ENCODE data around the gene FAM25C.
"Not testable (repeated sequence)": the region's sequence is repeated elsewhere in the genome, so short reads cannot be mapped to it uniquely, and the experiment has no call there.

The FAM25C gene

DNA sequence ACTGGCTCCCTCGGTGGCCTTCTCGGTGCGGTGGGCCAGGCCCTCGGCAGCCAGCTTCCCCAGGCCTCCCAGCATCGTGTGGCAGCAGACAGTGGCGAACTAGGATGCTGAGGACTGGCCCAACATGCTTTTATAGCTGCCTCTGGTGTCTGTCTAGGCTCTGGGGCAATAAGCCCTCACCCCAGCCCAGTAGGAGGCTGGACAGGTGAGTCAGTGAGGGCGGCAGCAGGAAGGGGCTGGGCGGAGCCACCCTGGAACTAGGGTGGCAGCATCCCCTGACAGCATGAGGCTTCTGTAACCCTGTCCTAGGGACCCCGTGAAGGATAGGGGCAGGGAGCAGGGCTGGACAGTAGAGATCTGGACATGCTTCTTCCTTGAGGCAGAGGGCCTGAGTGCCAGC is at the start of gene FAM25C:
TSS of gene FAM25C (minus strand) at position 101 of the 400 bp plus-strand sequence. CDS start at position 75, 26 bp downstream.
- not testable (repeated sequence) for DNase-seq

DNA sequence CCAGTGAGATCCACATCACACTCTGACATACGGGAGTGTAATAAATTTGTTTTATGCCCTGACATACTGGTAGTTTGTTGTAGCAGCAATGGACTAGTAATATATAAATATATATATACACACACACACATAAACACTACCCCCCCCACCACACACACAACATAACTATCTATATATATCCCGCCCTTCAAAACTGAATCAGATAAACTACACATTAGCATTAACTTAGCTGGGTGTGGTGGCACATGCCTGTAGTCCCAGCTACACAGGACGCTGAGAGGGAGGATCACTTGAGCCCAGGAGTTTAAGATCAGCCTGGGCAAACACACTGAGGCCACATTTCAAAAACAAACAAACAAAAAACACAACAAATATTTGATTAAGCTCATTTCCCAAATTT is 45.0 kb upstream of the FAM25C start:
- not testable (repeated sequence) for DNase-seq

DNA sequence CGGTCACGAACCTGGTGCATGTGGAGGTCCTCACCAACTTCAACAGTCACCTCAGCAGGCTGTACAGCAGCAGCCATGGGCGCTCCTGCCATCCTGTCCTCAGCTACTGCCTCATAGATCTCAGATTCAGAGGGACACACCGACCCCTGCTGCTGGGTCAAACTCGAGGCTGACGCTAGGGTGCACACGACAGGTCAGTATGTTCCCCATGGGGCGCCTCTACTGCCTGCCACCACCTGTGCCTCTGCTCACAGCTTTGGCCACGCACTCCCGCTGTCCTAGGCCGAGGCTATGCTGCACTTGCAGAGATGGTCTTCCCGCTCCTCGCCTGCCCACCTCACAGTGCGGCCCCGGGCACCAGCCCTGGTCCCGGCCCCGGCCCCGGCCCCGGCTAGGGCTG is 31.8 kb upstream of the FAM25C start:
- not testable (repeated sequence) for DNase-seq

DNA sequence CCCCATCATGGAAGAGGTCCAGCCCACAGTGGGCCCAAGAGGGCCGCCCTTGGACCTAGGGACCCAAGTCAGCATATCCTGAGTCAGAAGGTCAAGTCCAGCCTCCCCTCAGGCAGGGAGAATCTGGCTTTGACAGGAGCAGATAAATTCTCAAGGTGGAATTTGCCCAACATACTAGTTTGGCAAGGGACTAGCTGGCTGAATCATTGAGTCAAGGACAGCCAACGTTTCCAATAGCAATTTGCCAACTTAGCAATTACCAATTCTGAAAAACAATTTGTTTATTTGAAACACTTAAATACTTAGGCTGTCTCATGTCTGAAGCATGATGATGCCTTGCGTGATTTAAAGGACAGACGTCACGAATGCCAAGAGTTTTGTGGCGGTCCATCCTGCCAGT is 2.7 kb upstream of the FAM25C start:
- DNase-seq, result not testable (repeated sequence)

DNA sequence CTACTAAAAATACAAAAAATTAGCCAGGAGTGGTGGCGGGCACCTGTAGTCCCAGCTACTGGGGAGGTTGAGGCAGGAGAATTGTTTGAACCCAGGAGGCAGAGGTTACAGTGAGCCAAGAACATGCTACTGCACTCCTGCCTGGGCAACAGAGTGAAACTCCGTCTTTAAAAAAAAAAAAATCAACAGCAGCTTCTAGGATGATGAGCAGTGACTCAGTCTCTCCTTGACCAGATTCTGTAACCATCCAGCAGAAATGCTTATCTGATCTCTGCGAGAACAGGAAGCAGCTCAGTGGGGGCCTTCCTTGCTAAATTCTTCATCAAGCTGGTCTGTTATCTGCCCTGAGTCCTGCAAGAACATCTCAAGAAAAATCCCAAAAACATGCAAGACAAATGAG is 5.5 kb downstream of the FAM25C start:
- not testable (repeated sequence) for DNase-seq

DNA sequence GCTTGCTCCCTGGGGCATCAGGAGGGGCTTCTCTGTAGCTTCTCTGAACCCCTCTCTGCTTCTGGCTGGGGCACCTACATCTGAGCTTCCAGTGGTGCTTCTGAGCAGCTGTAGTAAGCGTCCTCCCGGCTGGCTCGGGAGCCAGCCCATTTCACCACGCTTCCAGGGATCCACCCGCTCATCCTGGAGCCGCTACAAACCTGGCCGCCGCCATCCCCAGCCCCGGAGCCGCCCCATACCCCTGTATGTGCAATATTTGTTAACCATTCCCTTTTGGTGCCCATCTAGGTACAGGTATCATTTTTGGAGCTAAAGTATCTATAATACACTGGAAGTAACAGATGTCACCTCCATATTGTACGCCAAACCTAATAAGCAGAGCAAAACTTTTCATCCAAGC is 7.0 kb downstream of the FAM25C start:
- not testable (repeated sequence) for DNase-seq

DNA sequence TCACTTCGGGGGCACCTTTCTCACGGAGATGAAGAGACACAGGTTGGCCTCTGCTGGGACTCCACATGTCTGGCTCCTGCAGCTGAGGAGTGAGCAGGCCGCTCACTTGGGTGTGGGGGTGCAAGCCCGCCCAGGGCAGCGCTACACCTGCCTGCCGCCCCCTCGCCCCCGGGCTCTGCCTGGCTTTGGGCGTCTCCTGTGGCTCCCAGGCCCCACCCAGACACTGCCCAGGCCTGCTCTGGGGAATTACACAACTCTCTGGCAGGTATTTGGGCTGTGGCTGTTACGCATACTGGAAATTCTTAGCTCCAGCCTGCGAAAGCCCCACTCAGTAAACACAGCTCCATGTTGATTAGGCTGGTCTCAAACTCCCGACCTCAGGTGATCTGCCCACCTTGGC is 7.9 kb downstream of the FAM25C start:
- not testable (repeated sequence) for DNase-seq

DNA sequence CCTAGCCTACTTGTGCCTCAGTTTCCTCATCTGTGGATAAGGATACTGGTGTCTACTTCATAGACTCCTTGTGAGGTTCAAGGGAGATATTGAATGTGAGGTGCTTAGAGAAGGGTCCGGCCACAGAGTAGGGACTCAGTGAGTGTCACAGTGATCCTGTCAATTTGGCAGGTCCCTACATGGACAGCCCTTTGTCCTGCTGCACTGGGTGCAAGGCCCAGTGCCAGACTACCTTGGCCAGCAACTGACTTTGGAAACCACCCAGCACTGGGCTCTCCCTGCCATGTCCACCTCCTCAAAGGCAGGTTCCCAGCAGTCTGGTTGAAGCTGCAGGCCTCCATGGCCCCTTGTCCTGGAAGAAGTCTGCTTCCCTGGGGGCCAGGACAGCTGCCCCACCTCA is 9.5 kb downstream of the FAM25C start:
- not testable (repeated sequence) for DNase-seq

DNA sequence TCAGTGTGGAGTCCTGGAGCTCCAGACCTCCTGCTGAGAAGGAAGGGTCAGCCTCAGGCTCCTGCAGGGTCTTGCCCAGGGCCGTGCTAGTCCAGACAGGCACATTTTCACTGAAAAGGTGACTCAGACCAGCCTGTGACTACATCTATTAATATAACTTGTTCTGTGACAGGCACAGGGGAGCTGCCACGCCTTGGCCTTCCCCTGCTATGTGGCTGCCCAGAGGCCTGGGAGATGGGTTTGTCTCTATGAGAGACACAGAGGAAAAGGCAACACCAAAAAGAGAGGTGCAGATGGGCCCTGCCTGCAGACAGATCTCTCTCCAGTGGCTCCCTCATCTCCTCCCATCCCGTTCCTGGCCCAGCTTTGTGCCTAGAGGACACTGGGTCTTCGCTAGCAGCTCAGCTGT is 10.0 kb downstream of the FAM25C start:
- not testable (repeated sequence) for DNase-seq

DNA sequence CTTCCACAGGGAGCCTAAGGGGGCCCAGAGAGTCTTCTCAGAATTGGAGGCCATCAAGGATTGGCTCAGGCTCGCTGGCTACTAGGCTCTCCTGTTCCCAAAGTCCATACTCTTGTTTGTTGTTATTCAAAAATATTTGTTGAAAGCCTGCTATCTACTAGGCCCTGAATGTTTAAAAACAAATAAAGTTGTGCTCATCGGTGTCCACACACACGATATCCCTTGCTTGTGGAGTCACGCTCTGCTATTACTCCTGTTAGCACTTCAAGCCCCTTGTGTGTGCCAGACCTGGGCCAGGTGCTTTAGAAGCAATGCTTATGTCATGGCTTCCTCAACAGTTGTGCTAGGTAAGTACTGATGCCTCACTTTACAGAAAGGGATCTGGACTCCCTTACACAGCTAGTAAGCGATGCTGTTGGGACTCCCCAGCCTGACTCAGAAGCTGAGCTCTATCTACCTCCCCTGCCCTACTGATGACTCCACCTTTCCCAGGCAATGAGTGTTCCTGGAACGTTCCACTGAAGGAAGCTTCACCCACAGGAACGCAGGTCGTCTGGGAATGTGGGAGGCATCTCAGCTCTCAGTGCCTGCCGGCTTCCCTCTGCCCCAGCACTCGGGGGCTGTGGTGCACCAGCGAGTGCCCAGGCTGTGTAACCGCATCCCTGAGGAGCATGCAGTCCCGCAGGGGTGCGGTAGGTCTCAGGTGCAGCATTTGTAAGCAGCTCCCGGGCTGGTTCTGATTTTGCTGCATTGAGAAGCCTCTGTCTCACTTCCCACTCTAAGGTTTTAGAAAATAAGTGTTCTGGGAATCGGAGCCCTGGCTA is 10.7 kb downstream of the FAM25C start:
- not testable (repeated sequence) for DNase-seq

DNA sequence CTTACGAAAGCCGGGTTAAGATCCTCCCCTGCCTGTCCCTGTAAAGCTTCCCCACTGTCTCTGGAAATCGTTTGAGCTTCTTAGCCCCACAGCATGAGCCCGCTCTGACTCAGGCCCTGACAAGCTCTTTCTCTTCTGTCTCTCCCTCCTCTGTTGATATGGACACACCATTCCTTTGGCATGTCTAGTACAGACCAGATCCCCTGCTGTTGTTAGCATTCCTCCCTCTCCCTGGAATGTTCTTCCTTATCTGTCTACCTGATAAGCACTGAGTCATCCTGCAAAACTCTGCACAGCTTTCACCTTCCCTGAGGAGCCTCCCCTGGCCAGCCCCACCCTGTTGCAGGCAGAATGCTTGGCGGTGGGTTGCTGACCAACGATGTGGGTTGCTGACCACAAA is 11.6 kb downstream of the FAM25C start:
- not testable (repeated sequence) for DNase-seq

DNA sequence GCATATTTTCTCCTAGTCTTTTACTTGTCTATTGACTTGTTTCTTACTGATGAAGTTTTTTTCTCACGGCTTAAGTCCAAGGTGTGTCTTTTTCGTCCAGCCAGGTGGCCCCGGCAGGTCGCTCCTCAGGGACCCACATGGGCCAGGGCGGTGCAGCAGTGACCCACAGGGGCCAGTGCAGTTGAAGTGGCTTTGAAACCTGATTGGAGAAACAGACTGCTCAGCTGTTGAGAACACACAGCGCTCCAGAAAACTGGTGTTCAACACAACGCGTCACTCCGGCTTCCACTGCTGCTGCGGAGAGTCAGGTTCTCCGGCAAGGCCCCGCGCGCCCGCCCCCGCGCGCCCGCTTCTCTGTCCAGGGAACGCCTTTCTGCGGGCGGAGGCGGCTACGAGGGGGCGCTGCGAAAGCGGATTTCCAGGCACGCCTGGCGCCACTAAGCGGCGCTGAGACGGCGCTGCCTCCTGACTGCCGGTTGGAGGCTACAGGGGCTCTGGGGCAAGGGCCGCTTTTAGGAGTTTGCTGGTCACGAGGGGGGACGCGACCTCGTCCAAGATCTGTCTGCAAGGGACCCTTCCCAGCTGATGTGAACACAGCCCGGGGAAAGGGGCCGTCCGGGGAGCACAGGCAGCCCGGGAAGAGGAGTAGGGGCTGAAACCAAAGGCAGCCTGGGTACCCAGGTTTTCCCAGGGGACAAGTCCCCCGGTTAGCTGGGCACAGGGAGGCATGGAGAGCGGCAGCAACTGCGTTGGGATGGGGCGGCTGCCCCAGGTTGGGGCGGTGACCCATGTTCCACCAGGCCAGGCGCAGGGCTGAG is 13.0 kb downstream of the FAM25C start:
- not testable (repeated sequence) for DNase-seq

DNA sequence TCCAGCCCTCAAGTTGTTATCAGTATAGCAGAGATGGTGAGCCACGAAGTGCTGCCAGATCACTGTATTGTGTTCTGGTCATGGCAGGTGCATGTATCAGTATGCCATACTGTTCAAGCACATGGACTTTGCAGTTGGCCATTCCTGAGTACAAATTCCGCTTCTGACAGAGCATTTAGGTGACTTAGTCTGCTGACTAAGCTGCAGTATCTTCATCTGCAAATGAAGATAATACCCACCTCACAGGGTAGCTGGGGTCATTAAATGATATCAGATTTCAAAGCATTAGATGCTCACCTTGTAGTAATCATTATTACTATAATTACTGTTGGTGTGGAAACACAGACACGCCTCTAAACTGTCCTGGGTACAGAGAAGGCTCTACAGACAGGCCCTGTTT is 24.2 kb downstream of the FAM25C start:
- DNase-seq, result not testable (repeated sequence)

DNA sequence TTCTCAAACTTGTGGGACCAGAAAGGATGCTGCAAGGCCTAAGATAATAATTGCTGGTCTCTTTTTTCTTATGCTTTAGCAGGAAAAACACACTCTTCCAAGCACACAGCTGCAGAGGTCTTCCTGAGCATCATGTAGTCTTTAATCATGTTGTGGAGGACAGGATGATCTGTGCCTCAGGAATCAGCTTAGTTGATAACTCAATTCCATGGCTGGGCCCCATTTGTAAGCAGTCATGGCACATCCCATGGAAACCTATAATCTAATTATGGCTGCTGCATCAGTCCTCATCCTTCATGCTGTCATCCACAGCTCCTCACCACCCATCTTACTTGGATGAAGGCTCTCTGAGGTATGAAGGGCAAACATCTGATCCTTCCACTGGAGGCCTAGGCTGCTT is 26.5 kb downstream of the FAM25C start:
- DNase-seq, result not testable (repeated sequence)

DNA sequence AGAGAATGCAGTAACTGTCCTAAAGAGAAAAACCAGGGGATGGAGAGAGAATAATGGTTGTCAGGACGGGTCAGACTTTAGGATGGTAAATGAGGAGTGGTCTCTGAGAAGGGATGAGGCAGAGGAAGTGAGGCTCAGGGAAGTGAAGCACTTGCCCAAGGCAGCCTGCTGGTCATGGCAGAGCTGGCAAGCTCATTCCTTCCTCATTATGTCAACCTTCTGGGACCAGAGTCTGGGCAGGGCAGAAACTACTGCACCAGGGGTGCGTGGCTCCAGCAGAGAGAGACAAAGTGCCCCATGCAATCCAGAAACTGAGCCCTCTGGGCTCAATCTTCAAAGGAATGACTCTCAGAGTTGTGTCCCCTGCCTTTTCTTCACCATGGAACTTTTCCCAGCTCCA is 27.5 kb downstream of the FAM25C start:
- not testable (repeated sequence) for DNase-seq

DNA sequence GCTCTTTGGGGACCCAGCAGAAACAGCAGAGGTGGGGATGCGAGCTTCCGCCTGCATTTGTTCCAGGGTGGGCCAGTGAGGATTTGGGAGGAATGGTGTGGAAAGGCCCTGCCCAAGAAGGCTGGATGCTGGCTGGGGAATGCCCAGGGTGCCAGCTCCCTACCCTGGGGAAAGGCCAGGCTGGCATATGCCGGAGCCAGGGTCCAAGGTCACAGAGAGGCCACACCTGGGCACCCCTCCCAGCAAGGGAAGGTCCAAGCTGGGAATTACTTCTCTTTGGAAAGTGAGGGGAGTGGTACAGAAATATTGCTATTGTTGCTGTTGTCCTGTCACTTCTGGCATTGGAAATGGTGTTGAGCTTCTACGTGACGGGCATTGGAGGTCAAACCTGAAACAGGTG is 28.0 kb downstream of the FAM25C start:
- DNase-seq, result not testable (repeated sequence)

DNA sequence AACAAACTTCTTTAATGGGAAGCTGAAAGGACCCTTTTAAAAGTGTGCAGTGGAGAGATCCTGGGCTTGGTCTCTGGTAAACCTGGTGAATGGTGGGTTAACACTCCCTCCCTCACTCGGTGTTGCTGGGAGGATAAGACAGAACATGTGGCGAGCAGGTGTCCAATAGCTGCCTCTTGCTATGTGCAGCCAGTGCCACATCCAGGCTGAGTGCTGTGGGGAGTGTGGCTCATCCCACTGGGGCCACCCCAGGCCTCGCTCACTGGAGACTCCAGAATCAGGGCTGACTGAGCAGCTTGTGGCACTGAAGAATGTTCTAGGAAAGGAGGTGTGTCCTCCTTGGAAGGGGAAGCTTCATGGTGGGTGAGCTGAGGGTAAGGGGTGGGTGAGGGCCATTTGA is 29.5 kb downstream of the FAM25C start:
- not testable (repeated sequence) for DNase-seq

DNA sequence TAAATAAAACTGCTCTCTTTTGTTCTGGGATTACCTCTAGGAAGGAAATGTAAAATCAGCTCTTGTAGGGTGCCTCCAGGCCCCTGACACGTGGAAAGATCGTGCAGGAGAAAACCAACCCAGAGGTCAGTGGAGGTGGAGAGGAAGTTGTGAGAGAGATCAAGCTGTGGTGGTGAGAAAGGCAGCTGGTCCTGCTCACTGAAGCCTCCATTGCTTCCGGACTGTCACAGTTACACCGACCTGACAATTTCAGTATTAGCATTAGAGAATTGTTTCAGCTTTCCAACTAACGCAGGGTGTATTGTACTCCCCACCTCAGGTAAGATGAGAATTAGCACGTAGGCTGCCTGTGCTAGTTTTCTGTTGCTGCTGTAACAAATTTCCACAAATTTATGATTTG is 30.6 kb downstream of the FAM25C start:
- not testable (repeated sequence) for DNase-seq

DNA sequence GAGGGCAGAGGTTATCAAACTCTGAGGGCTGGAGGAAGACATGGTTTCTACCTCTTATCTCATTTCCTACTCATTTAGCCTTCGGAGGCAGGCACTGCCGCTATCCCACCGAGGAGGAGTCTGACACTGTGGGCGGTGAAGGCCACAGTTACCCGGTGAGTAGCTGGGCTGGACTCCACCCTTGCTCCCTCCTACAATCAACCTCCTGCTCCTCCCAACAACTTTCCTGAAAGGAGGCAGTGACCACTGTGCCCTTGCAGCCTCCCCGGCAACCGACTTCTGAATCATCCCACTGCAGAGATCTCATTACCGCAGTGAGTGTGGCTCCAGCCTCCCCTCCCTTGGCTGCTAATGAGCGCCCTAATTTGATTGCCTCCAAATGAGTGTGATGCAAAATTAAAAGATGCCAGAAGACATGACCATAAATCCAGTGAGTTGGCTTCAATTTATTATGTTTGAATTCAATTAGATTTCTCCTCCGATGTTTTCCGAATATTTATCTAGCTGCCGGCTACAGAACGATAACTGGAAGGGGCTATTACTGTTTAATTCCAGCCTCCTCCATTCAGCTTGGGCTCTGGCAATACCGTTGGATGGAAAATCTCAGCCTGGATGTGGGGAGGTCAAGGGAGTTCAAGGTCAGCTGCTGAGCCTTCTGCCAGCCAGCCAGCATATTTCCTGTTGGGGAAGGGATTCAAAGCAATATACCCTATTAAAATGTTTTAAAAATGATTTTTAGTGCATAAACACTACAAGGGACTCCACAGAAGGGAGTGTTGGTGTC is 35.1 kb downstream of the FAM25C start:
- not testable (repeated sequence) for DNase-seq

DNA sequence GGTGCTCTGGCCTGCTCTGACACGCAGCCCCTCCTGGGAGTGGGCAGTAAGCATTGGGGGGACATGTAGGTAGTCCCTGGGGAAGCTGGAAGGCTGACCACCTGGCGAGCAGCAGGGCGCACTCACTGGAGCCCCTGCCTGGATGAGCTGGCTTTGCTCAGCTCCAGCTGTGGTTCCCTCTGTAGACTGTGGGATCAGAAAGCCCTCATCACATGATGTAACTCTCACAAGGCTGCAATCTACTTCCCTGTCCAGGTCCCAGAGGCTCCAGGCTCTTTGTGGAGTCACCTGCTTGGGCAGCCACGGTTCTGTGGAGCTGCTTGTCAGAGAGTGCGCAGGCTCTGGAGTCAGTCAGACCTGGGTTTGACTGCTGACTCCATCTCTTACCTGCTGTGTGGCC is 36.8 kb downstream of the FAM25C start:
- not testable (repeated sequence) for DNase-seq

DNA sequence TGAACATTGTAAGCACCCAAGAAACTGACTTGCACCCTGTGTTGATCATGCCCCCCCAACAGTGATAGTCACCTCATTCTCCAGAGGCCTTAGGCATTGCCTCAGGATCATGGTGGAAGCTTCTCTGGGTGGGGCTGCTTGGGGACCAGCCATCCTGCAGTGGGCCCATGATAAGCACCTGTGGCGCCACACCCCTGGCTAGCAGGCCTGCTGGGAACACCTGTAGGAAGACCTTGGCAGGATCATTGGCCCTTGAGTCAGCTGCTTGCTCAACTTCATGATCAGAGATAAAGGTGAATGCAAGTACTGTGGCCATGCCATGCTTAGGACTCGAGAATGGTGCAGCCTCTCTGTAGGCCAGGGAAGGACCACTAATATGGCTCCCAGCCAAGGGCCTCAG is 38.9 kb downstream of the FAM25C start:
- not testable (repeated sequence) for DNase-seq

DNA sequence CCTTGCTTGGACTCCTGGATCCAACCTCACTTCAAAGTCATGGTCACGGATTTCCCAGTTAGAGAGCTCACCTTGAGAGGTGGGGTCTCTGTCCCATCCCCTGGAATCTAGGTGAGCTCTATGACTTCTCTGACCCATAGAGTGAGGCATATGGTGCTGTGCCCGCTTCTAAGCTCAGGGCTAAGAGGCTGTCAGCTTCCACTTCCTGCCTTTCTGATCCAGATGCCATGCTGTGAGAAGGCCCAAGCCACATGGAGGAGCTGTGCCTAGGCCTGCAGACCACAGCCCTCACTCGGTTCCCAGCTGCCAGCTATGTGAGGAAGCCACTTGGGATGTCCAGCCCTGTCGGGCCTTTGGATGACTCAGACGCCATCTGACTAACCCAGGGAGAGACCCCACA is 39.9 kb downstream of the FAM25C start:
- not testable (repeated sequence) for DNase-seq

All from hypothalamus (tissue), 51 donors.